ENCODE data around the gene GOLGA6L7. TPM values are rescaled to one million over a fixed set of nuclear protein-coding genes. Genes with fewer than 3 reads are reported as not detected.

GOLGA6L7 gene
- total RNA-seq, 4 donors from 2014 or later: not detected

DNA sequence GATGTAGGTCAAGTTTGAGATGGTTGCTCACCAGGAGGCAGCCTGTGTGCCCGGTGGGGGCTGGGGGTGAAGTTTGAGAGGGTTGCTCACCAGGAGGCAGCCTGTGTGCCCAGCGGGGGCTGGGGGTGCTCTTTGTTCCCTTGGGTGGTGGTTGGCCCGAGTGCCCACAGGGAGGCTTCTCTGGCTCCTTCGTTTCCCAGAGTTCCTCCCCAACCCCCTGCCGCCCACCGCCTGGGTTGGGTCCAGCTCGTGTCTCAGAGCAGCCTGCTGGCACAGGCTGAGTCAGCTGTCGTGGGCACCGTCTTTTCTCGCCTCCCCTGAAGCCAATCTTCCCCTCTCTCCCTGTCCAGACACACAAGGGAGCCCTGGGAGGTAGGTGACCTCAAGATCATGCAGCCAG, 40.5 kb upstream of the GOLGA6L7 start:
- Histone ChIP-seq H3K4me1 (peaks cover 19% of the 10 kb centered on the region), H3K9me3 (no peaks in the 10 kb centered on the region), H3K27me3 (peaks cover 47% of the 10 kb centered on the region), H3K27ac (no peak overlapping the region), H3K4me3 (no peak overlapping the region), H3K36me3 (no peaks in the 10 kb centered on the region)
- no peak for TF ChIP-seq EP300 (IDR thresholded peaks at IDR 0.05)
- no peak for TF ChIP-seq POLR2AphosphoS5 (IDR thresholded peaks at IDR 0.05)
- no peak for TF ChIP-seq POLR2A (IDR thresholded peaks at IDR 0.05)
- TF ChIP-seq, protein P1, sequence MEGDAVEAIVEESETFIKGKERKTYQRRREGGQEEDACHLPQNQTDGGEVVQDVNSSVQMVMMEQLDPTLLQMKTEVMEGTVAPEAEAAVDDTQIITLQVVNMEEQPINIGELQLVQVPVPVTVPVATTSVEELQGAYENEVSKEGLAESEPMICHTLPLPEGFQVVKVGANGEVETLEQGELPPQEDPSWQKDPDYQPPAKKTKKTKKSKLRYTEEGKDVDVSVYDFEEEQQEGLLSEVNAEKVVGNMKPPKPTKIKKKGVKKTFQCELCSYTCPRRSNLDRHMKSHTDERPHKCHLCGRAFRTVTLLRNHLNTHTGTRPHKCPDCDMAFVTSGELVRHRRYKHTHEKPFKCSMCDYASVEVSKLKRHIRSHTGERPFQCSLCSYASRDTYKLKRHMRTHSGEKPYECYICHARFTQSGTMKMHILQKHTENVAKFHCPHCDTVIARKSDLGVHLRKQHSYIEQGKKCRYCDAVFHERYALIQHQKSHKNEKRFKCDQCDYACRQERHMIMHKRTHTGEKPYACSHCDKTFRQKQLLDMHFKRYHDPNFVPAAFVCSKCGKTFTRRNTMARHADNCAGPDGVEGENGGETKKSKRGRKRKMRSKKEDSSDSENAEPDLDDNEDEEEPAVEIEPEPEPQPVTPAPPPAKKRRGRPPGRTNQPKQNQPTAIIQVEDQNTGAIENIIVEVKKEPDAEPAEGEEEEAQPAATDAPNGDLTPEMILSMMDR (IDR thresholded peaks at IDR 0.05): no peak
- WGBS: 60% methylated on average over 7 of the region's 10 CpGs
- no peak for DNase-seq (ENCODE audit: low spot score in 2 of 2)

DNA sequence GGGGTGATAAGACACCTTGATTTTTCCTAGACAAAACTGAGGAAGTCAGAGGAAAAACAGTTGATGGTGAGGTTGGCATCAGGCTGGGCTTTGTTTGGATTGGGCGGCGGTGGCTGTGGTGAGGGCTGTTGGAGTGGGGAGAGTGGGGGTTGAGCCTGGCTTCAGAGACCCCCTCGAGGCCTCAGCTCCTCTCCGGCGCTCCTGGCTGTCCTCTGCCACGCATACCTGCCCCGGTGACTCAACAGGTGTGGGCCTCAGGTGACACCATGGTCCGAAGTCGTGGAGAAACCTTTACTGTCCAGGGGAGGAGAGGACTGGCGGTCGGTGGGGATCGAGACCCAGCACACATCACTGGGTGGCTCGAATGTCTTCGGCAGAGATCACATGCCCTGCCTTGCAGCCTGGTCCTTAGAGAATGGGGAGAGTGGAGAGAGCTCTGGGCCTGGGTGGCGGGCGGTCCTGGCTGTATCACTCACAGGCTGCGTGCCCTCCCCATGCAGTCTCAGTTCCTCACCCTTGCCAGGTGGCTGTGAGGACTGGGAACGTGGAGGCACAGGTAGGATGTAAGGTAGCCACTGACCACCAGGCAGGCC, 40.0 kb upstream of the GOLGA6L7 start:
- Histone ChIP-seq H3K4me1 (peaks cover 19% of the 10 kb centered on the region), H3K9me3 (no peaks in the 10 kb centered on the region), H3K27me3 (peaks cover 47% of the 10 kb centered on the region), H3K27ac (no peak overlapping the region), H3K36me3 (no peaks in the 10 kb centered on the region), H3K4me3 (no peak overlapping the region)
- TF ChIP-seq POLR2A (IDR thresholded peaks at IDR 0.05) (no peak), EP300 (IDR thresholded peaks at IDR 0.05) (no peak), POLR2AphosphoS5 (IDR thresholded peaks at IDR 0.05) (no peak)
- TF ChIP-seq, protein P1 (IDR thresholded peaks at IDR 0.05): no peak
- DNase-seq (ENCODE audit: low spot score in 2 of 2): no peak
- 91% methylated on average over 17 of the region's 18 CpGs for WGBS

DNA sequence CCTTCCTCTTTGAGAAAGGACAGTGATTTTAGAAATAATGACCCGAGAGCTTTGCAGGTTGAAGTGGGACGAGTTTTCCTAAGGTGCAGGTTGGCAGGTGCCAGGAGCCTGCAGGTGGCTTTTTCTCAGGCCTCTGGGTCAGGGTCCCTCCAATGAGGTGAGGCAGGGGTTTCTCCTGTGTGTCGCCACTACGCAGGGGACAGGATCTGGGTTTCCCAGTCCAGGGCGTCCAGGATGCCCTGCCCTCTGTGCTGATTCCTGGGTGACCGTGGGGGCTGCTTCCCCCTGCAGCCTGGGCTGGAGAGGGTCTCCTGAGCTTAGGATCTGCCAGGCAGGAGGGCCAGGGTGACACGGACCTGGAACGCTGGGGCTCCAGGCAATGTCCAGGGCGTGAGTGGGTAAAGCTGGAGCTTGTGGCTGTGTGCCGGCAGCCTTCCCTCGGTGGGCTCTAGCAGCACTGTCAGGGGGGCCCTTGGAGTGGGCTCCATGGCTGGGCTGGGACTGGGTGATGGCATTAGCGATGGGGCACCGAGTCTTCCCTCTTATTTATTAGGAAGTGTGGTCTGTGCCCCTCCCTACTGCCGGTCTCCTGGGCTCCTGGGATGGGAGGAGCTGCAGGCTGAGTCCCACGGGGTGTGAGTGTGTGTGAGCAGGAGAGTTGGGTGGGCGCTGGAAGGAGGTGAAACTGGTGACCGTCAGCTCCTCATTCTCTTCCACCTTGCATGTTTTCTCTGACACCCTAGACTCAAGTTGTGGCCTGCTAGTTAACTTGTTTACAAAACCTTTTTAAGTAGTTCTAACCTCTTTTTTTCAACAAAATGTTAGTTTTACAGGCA, 39.1 kb upstream of the GOLGA6L7 start:
- no peak for TF ChIP-seq POLR2A (IDR thresholded peaks at IDR 0.05)
- TF ChIP-seq, protein P1 (IDR thresholded peaks at IDR 0.05): no peak
- no peak for TF ChIP-seq POLR2AphosphoS5 (IDR thresholded peaks at IDR 0.05)
- TF ChIP-seq EP300 (IDR thresholded peaks at IDR 0.05): no peak
- Histone ChIP-seq H3K36me3 (no peaks in the 10 kb centered on the region), H3K4me3 (no peak overlapping the region), H3K27ac (no peak overlapping the region), H3K4me1 (peaks cover 19% of the 10 kb centered on the region), H3K9me3 (no peaks in the 10 kb centered on the region), H3K27me3 (peaks cover 47% of the 10 kb centered on the region)
- no peak for DNase-seq (ENCODE audit: low spot score in 2 of 2)
- WGBS: 77% methylated on average over 8 of the region's 17 CpGs

DNA sequence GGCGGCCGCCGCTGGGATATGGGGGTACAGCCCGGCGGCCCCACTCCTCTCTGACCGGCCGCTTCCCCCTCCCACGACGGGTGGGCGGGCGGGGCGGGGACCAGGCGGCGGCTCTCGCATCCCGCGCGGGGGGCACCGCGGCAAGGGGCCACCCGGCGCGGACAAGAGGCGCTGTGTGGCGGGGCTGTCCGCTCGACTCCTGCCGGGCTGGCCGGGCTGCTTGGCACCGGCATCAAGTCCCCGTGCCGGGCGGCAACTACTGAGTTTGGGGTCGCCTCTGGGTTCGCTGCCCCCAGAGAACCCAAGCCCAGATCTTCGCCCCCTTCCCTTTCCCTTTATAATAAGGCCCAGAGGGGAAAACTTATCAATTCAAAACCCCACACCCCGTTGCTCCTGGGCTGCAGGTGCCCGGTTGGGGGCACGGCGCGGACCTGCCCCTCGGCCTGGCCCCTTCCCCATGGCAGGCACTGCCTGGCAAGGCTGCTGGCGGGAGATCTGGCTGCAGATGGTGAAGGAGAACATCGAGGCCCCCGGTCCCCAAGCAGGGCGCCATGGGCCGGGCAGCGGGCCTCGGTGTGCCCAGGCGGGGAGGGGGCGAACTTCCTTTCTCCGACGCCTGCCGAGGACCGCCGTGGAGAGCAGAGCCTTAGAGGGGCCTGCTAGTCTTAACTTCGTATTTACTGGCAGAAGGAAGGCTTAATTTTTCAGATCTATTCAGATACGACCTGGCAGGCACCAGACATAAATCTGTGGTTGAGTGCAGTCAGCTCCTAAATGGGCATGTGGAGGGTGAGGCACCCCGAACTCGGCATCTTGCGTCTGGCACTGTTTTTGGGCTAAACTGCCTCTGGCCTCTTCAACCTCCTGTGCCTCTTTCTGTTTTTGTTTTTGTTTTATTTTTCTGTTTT, 38.2 kb upstream of the GOLGA6L7 start:
- Histone ChIP-seq H3K9me3 (no peaks in the 10 kb centered on the region), H3K36me3 (no peaks in the 10 kb centered on the region), H3K4me3 (peak overlapping the region; percentile 60), H3K27ac (no peak overlapping the region), H3K4me1 (peaks cover 19% of the 10 kb centered on the region), H3K27me3 (peaks cover 47% of the 10 kb centered on the region)
- WGBS: 14% methylated on average over 30 of the region's 61 CpGs
- no peak for DNase-seq (ENCODE audit: low spot score in 2 of 2)
- TF ChIP-seq POLR2AphosphoS5 (IDR thresholded peaks at IDR 0.05) (no peak), POLR2A (IDR thresholded peaks at IDR 0.05) (no peak), EP300 (IDR thresholded peaks at IDR 0.05) (no peak)
- TF ChIP-seq, protein P1 (IDR thresholded peaks at IDR 0.05): no peak
